ENCODE results near the gene FNDC11. TPM values are rescaled to one million over a fixed set of nuclear protein-coding genes. Genes with fewer than 3 reads are reported as not detected.

Gene FNDC11
- total and polyA plus RNA-seq, 4 donors = under 0.01 to 0.01 TPM; not detected in 2

DNA sequence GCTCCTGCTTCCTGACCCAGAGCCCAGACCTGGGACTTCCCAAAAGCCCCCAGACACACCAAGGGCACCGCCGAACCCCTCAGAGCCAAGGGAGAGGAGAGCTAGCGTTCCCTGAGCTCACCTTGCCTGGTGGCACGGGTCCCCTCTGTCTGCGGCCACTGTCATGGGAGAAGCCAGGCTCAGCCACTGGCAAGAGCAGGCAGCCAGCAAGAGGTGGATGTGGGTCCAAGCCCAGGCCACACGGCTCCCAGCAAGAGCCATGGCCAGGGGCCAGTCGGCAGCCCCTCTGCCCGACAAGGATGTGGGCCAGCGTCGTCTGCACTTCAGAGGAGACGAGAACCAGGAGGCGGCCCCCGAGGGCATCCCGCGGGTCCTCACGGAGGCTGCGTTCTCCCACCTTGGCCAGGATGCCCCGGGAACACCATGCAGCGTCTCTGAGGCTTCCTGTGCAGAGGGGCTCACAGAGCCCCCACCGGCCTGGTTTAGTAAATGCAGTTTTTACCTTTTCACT lies 35.6 kb upstream of the FNDC11 start:
- no peaks in the 10 kb centered on the region for H3K9me3 ChIP-seq (ENCODE audit: control insufficient read depth in 4 of 4, low read length in 3 of 4)
- no peak overlapping the region for H3K9ac ChIP-seq (ENCODE audit: low read depth in 1 of 2, low read length in 2 of 2)
- no peak overlapping the region for H3K4me3 ChIP-seq (ENCODE audit: low read depth in 1 of 3, low read length in 3 of 3)
- WGBS = 79% methylated on average over 20 of the region's 20 CpGs
- H3K27ac ChIP-seq (ENCODE audit: low read depth in 1 of 2, low read length in 2 of 2) = no peak overlapping the region
- DNase-seq (ENCODE audit: low spot score) = no peak
- no peaks in the 10 kb centered on the region for H3K36me3 ChIP-seq (ENCODE audit: control insufficient read depth in 4 of 4, insufficient read depth in 3 of 4, low read depth in 1 of 4, low read length in 3 of 4)
- no peaks in the 10 kb centered on the region for H3K27me3 ChIP-seq (ENCODE audit: control insufficient read depth in 4 of 4, insufficient read depth in 4 of 4, low read length in 3 of 4)
- TF ChIP-seq NR2F2 (IDR thresholded peaks at IDR 0.05) = no peak
- H3K4me1 ChIP-seq (ENCODE audit: control insufficient read depth in 4 of 4, insufficient read depth in 4 of 4, low read length in 3 of 4) = peaks cover 2 to 19% (median 6%) of the 10 kb centered on the region in 4 donors

DNA sequence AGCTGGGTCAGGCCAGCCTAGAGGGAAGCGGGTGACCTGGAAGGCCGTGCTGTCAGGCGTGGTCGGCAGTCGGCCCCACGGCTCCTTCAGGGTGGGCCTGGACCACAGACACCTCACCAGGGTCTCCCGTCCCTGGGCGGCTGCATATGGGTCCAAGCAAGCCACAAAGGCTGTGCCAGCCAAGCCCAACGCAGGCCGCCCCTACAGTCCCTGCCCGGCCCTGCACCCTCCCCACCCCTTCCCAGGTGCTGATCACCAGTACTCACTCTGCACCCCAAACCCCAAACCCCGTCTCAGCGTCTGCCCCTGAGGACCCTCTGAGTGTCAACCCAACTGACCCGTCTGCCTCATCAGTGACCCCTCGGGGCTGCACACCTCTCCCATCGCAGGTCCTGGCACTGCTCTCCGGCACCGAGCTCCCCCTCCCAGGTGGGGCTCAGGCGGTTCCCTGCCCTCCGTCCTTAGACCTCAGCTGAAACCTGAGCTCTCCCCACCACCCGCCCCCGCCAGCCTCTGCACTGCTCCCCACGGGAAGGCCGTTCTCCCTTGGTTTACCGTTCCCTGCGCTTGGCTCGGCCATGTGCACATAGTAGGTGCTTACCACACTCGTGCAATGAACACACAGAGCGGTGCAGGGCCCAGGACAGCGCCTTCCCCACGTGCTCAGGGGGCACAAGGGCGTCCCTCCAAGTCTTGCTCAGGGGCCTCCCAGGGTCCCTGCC lies 34.9 kb upstream of the FNDC11 start:
- TF ChIP-seq RAD21 (IDR thresholded peaks at IDR 0.05) = no peak
- TF ChIP-seq ZBTB33 (IDR thresholded peaks at IDR 0.05) = no peak
- TF ChIP-seq, protein P1, sequence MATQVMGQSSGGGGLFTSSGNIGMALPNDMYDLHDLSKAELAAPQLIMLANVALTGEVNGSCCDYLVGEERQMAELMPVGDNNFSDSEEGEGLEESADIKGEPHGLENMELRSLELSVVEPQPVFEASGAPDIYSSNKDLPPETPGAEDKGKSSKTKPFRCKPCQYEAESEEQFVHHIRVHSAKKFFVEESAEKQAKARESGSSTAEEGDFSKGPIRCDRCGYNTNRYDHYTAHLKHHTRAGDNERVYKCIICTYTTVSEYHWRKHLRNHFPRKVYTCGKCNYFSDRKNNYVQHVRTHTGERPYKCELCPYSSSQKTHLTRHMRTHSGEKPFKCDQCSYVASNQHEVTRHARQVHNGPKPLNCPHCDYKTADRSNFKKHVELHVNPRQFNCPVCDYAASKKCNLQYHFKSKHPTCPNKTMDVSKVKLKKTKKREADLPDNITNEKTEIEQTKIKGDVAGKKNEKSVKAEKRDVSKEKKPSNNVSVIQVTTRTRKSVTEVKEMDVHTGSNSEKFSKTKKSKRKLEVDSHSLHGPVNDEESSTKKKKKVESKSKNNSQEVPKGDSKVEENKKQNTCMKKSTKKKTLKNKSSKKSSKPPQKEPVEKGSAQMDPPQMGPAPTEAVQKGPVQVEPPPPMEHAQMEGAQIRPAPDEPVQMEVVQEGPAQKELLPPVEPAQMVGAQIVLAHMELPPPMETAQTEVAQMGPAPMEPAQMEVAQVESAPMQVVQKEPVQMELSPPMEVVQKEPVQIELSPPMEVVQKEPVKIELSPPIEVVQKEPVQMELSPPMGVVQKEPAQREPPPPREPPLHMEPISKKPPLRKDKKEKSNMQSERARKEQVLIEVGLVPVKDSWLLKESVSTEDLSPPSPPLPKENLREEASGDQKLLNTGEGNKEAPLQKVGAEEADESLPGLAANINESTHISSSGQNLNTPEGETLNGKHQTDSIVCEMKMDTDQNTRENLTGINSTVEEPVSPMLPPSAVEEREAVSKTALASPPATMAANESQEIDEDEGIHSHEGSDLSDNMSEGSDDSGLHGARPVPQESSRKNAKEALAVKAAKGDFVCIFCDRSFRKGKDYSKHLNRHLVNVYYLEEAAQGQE (IDR thresholded peaks at IDR 0.05) = no peak
- TF ChIP-seq TAF1 (conservative IDR thresholded peaks at IDR 0.05) = no peak
- no peak for TF ChIP-seq FOXA1 (IDR thresholded peaks at IDR 0.05)
- Histone ChIP-seq H3K36me3 (ENCODE audit: control insufficient read depth in 4 of 4, insufficient read depth in 3 of 4, low read depth in 1 of 4, low read length in 3 of 4) (no peaks in the 10 kb centered on the region), H3K9ac (ENCODE audit: low read depth in 1 of 2, low read length in 2 of 2) (peak overlapping the region in 1 of 2 donors; percentile 14), H3K4me3 (ENCODE audit: low read depth in 1 of 3, low read length in 3 of 3) (no peak overlapping the region), H3K9me3 (ENCODE audit: control insufficient read depth in 4 of 4, low read length in 3 of 4) (no peaks in the 10 kb centered on the region), H3K27me3 (ENCODE audit: control insufficient read depth in 4 of 4, insufficient read depth in 4 of 4, low read length in 3 of 4) (no peaks in the 10 kb centered on the region), H3K27ac (ENCODE audit: low read depth in 1 of 2, low read length in 2 of 2) (no peak overlapping the region), H3K4me1 (ENCODE audit: control insufficient read depth in 4 of 4, insufficient read depth in 4 of 4, low read length in 3 of 4) (peaks cover 2 to 19% (median 6%) of the 10 kb centered on the region in 4 donors)
- WGBS = 68% methylated on average over 32 of the region's 32 CpGs
- no peak for DNase-seq (ENCODE audit: low spot score)

GRCh38 chr20:63519668-63520503 lies 34.1 kb upstream of the FNDC11 start:
- DNase-seq (ENCODE audit: low spot score) = peak; percentile 52
- TF ChIP-seq GABPA (IDR thresholded peaks at IDR 0.05 in 1 of 2, conservative IDR thresholded peaks at IDR 0.05 in 1 of 2) (no peak), ZBTB33 (IDR thresholded peaks at IDR 0.05) (no peak), EGR1 (IDR thresholded peaks at IDR 0.05; ENCODE audit: low read depth in 2 of 2) (no peak), HNF4A (conservative IDR thresholded peaks at IDR 0.05) (no peak), MAX (IDR thresholded peaks at IDR 0.05) (no peak)
- TF ChIP-seq, protein P2, sequence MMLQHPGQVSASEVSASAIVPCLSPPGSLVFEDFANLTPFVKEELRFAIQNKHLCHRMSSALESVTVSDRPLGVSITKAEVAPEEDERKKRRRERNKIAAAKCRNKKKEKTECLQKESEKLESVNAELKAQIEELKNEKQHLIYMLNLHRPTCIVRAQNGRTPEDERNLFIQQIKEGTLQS (IDR thresholded peaks at IDR 0.05) = no peak
- TF ChIP-seq, protein P1 (IDR thresholded peaks at IDR 0.05) = no peak
- Histone ChIP-seq H3K27me3 (ENCODE audit: control insufficient read depth in 4 of 4, insufficient read depth in 4 of 4, low read length in 3 of 4) (no peaks in the 10 kb centered on the region), H3K9me3 (ENCODE audit: control insufficient read depth in 4 of 4, low read length in 3 of 4) (no peaks in the 10 kb centered on the region), H3K9ac (ENCODE audit: low read depth in 1 of 2, low read length in 2 of 2) (peak overlapping the region in 1 of 2 donors; percentile 14), H3K27ac (ENCODE audit: low read depth in 1 of 2, low read length in 2 of 2) (peak overlapping the region; percentile 38 to 78), H3K36me3 (ENCODE audit: control insufficient read depth in 4 of 4, insufficient read depth in 3 of 4, low read depth in 1 of 4, low read length in 3 of 4) (no peaks in the 10 kb centered on the region), H3K4me3 (ENCODE audit: low read depth in 1 of 3, low read length in 3 of 3) (peak overlapping the region; percentile 23 to 92 (median 29)), H3K4me1 (ENCODE audit: control insufficient read depth in 4 of 4, insufficient read depth in 4 of 4, low read length in 3 of 4) (peaks cover 2 to 19% (median 6%) of the 10 kb centered on the region in 4 donors)
- 4% methylated on average over 72 of the region's 72 CpGs for WGBS

All from liver (tissue), 9 donors.